Measurements from ENCODE around the gene PIP5K1B.

GRCh38 chr9:69003051-69003450 lies 298.0 kb downstream of the PIP5K1B start:
- TF ChIP-seq CTCF (IDR thresholded peaks at IDR 0.05 in 4 of 5, conservative IDR thresholded peaks at IDR 0.05 in 1 of 5) (no peak), POLR2A (IDR thresholded peaks at IDR 0.05) (no peak)
